NCI-H446 treated with DMSO at 0.1 percent for 48 hours (cell line): ENCODE results near the gene IZUMO2.

ENCODE experiments used
- DNase-seq: peaks from one replicate; lab custom pipeline; 2025; lab: John Stamatoyannopoulos, UW

The IZUMO2 gene

DNA sequence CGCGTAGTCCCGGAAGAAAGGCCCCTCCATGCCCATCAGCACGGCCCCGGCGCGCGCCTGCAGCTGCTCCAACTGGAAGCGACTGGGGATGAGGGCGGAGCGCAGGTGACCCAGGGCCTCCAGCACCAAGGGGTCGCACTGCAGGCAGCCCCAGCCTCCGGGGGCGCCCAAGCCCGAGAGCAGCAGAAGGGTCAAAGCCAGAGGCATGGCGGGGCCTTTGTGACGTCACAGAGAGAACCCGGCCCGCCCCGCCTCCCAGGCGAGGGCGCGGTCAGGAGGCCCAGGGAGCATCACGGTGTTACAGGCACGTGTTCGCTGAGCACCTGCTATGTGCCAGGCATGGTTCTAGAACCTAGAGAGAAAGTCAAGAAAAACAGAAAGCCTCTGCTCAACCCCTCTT, at the start of gene IZUMO2:
IZUMO2 (minus strand) TSS at position 294 of the 400 bp plus-strand sequence; CDS start at position 207, 87 bp downstream.
- no peak for DNase-seq

DNA sequence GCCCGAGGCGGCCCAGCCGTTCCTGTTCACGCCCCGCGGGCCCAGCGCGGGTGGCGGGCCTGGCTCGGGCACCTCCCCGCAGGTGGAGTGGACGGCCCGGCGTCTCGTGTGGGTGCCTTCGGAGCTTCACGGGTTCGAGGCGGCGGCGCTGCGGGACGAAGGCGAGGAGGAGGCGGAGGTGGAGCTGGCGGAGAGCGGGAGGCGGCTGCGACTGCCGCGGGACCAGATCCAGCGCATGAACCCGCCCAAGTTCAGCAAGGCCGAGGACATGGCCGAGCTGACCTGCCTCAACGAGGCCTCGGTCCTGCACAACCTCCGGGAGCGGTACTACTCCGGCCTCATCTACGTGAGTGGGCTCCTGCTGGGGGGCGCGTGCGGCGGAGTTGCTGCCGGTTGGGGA, 47.3 kb upstream of the IZUMO2 start:
- no peak for DNase-seq

DNA sequence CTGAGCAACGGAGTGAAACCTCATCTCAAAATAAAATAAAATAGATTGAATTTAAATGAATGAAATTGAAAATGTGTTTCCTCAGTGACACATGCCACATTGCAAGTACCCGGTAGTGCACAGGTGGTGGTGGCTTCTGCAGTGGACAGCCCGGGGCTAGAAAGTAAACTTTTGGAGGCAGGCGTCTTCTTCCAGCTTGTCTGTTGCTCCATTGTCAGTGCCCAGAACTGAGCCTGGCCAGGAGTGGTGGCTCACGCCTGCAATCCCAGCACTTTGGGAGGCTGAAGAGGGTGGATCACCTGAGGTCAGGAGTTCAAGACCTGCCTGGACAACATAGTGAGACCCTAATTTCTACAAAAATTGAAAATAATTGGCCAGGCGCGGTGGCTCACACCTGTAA, 46.0 kb upstream of the IZUMO2 start:
- DNase-seq, result no peak

DNA sequence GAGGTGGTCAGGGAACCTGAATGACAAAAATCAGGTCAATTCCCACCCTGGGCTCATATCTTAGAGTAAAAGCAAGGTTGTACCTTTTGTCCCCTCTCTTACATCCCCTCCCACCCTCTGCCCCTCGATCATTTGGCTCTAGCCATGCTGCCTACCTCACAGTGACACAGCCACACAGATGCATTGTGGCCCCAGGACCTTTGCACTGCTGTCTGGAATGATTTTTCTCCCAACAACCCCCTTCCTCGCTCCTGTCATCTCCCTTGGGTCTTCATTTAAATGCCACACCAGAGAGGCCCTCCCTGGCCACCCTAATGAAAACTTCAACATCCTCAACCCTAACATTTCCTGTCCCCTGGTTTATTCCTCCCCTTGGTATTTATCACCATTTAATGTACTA, 44.6 kb upstream of the IZUMO2 start:
- DNase-seq, result no peak

DNA sequence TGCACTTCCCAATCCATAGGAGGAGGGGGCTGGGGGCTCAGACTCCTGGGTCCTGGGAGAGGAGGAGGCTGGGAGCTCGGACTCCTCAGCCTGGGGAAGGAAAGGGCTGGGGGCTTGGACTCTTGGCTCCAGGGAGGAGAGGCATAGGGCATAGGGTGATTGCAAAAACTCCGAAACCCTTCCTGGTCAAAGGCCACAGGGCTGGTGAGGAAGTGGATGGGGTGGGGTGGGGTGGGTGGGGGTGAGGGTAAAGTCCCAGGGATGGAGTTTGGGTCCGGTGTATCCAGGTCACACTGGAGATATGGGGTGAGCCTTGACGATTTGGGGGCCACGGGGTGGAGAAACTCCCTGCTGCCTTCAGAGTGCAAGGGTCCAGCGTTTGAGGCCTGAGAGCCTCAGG, 43.1 kb upstream of the IZUMO2 start:
- no peak for DNase-seq

DNA sequence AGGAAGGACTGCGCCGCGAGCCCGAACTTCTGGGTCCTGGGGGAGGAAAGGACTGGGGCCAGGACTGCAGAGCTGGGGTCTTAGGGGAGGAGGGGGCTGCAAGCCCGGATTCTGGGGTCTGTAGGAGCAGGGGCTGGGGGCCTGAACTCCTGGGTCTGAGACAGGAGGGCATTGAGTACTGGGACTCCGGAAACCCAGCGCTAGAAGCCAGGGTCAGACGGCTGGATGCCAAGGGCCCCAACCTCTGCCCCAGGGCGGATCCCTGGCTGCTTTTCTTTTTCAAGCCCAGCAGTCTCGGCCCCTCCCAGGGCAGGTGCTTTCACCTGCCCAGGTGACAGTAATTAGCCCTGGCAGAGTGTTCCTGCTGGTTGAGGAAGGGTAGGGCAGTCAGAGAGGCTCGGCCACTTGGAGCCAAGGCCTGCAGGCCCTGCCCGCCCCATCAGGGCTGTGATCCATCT, 42.6 kb upstream of the IZUMO2 start:
- DNase-seq, result no peak

DNA sequence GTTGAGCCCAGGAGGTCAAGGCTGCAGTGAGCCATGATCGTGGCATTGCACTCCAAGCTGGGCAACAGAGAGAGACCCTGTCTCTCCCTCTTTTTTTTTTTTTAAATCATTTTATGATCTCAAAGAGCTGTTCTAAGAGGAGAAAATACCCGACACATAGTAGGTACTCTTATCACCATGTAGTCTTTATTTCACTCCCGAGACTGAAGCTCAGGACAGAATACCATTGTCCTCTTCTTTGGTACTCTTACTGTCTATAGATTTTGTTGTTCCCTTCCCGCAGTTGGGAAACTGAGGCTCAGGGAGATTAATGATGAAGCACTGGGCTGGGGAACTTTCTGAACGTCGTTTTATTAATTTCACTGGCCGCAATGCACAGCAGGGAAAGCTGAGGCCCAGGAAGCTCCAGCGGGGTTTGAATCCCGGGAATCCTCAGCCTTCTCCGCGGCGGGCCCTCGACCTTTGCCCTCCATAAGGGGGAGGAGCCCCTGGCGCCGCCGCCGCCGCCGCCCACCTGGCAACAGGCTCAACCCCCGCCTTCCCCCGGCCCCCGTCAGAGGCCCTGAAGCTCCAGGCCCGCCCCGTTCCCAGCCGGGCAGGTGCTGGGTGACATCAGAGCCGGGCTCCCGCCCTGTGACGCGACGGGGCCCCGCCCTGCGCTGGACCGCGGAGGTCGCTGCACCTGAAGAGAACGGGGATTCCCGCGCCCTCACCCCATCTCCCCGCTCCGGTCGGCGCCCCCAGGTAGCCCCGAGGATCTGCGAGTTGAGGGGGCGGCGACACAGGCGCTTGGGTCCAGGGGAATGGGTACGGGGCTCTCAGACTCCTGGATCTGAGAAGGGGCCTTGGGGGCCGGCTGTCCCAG, 42.0 kb upstream of the IZUMO2 start:
- DNase-seq, result no peak

DNA sequence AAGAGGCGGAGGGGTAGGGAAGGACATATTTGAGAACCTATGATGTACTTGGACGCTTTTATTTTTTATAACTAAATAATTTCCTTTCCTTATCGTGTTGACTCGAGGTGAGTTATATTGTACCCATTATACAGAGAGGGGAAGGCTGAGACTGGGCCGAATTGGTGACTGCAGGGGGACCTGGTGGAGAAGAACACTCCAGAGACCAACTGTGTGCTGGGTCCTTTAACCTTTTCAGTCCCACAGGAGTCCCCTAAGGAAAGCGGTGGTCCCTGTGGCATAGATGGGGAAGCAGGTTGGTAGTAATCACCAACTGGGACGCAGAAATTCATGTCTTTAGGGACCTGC, 41.0 kb upstream of the IZUMO2 start:
- no peak for DNase-seq

DNA sequence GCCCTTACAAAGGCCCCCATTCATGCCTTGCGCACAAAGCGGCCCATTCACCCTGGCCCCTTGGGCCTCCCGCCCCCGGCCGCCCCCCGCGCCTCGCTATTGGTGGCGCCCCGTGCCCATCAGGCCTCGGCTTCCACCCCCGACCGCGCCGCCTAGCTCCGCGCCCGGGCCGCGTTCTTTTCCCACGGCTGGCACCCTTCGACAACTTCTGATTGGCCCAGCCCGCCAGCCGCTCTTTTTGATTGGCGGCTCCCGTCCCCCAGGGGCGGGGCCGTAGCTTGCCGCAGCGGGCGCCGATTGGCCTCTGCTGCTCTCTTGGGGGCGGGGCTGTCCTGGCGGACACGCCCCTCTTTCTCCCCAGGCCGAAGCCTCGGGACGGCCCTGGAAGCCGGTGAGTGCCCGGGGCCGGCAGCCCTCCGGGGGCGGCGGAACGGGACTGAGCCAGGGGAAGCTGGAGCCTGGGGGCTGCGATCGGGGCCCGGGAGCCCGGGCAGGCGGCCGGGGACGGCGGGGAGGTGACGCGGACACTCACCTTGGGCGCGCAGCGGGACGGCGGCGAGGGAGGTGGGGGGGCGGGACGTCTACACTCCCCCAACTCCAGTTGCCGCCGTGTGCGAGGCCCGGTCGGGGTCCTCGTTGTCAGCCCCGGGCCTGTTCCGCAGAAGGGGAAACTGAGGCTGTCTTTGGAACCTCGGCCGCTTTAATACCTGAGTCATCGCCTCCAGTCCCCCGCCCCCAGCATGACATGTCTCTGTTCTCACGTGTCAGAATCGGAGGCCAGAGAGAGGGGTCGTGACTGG, 40.4 kb upstream of the IZUMO2 start, which contains the start of gene MYH14:
MYH14 (plus strand) TSS at position 342 of the 800 bp plus-strand sequence. CDS start 6,744 bp downstream, outside the sequence.
- peak; percentile 83 for DNase-seq

DNA sequence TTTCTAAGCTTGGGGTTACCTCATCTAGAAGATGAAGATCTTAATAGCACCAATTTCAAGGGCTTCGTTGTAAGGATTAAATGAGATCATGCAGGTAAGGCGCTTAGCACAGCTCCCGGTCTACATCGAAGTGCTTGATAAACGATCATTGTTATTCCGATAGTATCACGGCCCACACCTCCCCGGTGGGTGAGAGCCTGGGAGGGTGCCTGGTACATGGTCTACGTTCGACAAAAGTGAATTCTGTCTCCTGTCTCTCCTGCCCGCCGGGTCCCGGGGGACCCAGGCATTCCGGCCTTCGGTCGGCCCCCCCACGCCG, 39.8 kb upstream of the IZUMO2 start:
- no peak for DNase-seq

DNA sequence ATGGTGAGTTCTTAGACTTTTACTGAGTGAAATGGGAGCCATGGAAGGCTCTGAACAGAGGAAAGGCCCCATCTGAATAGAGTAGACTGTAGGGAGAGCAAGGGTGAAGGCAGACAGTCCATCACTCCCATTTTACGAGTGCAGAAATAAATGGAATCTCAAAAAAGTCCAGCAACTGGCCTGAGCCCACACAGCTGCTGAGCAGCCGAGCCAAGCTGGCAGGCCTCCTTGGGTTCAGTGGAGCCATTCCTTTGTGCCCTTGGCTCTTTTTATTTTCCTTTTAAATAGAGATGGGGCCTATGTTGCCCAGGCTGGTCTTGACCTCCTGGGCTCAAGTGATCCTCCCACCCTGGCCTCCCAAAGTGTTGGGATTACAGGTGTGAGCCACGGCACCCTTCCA, 39.3 kb upstream of the IZUMO2 start:
- no peak for DNase-seq

DNA sequence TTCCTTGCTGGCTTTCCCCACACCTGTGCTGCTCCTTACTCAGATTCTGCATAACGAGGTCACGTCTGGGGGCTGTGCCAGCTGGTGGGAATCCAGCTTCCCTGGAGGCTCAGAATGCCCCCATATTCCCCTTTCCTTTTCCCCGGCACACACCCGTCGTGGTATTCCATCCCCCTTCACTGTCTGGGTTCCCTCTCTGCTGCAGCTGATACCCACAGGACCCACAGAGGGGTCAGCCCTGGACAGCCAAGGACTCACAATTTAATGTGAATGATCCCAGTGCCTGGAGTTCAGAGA, 36.1 kb upstream of the IZUMO2 start:
- no peak for DNase-seq

DNA sequence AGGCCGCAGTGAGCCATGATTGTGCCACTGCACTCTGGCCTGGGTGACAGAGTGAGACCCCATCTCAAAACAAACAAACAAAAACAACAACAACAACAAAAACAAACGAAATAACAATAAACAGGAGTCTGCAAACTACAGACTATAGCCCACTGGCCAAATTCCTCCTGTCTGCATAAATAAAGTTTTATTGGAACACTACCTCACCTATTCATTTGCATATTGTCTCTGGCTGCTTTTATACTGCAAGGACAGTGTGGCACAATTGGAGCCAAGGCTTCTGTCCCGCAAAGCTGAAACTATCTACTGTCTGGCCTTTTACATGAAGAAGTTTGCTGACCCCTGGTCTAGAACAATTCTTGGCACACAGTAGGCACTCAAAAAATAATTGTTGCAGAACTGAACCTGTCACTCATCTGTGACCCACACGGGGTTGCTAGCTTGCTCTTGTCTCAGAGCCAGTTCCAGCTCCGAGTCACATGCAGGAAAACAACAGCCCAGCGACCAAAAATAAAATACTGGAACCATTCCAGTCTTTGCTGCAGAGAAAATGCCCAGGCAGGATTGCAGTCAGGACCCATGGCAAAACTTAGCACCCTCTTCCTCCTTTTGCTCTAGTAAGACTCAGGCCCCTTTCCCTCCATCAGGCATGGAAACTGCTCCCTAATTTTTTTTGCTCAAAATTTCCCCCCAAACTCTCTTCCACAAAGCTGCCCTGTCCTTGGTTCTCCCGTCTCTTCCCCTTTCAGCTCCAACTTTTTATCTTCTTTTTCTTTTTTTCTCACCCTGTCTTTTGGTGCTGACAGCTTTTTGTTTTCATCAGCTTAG, 35.6 kb upstream of the IZUMO2 start:
- DNase-seq, result no peak

DNA sequence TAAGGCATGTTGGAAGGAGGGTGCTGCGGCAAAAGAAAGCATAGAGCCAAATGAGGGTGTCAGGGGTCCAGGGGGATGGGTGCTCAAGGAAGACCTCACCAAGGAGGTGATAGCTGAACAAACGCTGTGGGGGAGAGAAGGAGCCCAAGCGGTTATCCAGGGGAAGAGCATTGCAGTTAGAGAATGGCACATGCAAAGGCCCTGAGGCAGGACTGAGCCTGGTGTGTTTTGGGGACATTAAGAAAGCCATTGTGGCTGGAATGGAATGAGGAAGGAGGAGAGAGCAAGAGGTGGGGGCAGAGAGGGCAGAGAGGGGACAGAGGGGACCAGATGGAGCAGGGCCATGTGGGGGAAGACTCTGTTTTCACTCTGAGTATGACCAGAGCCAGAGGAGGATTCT, 34.3 kb upstream of the IZUMO2 start:
- no peak for DNase-seq

DNA sequence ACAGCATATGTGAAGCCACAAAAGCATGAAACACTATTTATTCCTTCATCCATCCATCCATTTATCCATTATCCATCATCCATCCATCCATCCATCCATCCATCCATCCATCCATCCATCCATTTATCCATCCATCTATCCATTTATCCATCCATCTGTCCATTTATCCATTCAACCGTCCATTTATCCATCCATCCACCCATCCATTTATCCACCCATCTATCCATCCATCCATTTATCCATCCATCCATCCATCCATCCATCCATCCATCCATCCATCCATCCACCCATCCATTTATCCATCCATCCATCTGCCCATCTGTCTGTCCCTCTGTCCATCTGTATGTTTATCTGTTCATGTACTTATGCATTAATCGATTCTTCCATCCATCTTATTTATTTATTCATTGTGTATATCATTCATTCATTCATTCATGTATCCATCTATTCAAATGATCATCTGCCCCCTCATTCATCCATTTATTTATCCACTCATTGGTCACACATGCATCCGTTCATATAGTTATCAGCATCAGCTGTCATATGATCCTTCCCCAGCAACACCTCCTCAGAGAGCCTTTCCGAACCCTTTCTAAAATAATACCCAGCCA, 33.3 kb upstream of the IZUMO2 start:
- DNase-seq, result no peak

DNA sequence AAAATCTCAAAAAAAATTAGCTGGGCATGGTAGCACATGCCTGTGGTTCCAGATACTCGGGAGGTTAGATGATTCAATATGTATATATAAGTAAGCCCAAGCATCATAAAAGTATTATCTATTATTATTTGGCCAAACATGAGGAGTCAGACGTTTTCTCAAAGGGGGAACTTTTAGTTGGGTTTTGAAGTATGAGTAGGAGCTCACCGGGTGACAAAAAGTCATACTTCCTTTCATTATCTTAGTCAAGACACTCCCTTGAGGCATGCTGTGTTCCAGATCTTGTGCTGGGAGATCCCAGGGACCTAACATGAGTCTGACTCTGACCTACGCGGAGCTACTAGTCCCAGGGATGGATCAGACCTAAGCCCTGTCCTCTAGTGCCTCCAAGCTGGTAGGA, 32.1 kb upstream of the IZUMO2 start:
- DNase-seq, result no peak

DNA sequence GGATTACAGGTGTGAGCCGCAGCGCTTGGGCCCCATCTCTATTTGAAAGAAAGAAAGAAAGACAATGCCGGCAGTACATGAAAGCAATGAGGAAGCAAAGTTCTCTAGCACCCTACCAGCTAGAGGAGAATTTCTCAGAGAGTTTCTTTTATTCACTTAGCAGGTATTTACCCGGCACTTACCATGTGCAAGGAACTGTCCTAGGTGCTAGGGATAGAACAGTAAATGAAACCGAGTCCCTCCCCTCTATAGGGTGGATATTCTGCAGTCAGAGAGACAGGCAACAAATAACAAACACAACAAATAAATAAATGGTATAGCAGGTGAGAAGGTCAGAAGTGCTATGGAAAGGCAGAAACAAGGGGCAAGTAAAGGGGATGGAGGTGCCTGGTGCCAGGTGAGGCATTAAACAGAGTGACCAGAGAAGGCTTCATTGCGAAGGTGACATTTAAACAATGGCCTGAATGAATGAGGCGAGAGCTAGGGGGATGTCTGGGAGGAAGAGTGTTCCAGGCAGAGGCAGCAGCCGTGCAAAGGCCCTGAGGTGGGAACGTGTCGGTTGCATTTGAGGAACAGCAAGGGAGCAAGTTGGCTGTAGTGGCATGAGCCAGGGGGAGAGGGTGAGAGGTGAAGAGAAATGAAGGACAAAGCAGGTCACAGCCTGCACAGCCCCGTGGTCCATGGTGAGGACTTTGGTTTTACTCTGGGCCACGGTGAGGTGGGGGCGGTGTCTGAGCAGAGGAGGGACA, 29.6 kb upstream of the IZUMO2 start:
- DNase-seq, result no peak

DNA sequence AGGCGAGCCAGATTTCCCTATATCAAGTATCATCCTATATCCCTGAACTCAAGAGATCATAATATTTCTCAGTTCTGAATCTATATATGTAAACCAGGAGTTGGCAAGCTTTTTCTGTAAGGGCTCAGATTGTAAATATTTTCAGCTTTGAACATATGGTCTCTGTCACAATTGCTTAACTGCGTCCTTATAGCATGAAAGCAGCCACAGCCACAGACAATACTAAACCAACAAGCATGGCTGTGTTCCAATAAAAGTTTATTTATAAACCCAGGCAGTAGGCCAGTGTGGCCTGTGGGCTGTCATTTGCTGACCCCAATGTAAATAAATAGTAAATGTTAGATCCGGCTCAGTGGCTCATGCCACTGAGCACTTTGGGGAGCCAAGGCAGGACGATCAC, 28.1 kb upstream of the IZUMO2 start:
- DNase-seq, result no peak

DNA sequence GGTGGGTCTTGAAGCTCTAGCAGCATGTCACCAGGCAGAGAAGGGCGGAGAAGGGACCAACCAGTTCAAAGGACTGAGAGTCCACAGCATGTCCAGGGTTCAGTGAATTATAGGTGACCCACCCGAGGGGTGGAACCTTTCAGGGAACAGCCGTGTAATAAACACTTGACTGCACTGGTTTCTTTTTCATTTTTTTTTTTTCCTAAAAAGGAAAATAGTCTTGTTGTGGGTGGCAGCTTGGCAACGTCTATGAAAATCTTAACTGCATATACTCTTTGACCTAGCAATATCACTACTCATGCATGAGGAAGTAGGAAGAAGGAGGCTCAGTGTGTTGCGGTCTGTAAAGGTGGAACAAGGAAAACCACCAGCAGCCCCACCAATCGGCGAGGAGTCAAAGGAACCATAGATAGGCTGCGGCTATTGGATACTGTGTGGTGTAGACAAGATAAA, 27.4 kb upstream of the IZUMO2 start:
- DNase-seq, result no peak

DNA sequence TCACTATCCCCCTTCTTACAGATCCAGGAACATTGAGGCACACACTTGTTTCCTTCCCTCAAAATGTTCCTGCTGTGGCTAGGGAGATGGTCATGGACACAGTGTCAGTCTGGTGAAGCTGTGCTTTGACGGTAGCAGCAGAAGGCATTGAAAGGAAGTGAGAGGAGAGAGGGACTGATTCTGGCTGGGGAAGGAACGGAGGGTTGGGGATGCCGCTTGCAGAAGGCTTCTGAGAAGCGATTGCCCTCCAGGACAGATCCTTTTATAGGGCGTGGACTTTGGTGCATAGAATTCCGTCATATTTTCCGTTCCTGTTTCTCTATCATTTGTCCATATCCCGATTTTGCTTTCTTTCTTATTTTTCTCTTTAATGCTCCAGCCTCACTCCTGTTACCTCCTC, 26.2 kb upstream of the IZUMO2 start:
- DNase-seq, result no peak

DNA sequence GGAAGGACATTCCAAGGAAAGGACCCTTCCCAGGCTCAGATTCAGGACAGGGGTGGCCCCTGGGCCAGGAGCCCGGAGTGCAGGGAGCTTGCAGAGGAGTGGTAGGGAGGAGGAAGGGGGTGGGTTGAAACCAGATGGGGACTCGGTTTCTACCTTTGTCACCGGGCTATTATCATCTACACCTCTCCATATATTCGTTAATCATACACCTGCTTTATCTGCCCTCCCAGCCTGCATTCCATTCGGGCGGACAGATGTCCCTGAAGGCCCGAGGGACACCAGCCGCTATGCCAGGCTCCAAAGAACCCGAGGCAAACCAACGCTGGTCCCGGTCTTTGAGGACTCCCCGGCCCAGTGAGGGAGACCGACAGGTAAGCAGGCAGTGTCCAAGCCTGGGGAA, 24.9 kb upstream of the IZUMO2 start:
- DNase-seq, result no peak
